Heart left ventricle (tissue), 13 donors: ENCODE measurements around the gene CAD.

Experiments
- CTCF ChIP-seq, 12 donors: fragments of 200-600 bp; sonication (generic) in 4 of 12; IDR thresholded peaks; one replicate each; pipeline versions ENCODE4 v1.5.0 to v1.8.0; 2018 to 2022; ENCODE audit warnings: antibody characterized with exemption in 12 of 12, mild to moderate bottlenecking in 5 of 12
- POLR2A ChIP-seq, 2 donors: fragments of 450-650 bp; IDR thresholded peaks; one replicate each; pipeline ENCODE4 v1.6.1; 2017; ENCODE audit warnings: antibody characterized with exemption in 2 of 2, mild to moderate bottlenecking in 2 of 2, moderate library complexity in 2 of 2
- donor health status: ischemic (EF 13 %, LVEDD 7.1; RV severe dilation, severe dysfunction).
- donor health status: DM: no; HTN: yes; CAD: no.
- donor health status: DM: no; HTN: no; CAD: no.
- donor health status: ischemic (EF 25% LVEDD 6.9; RV normal size, moderate dysfunction).
- donor health status: ischemic (EF 25% LVEDD 5.7; RV mildly dilated, moderate dysfunction).
- donor health status: ischemic (EF 35%, LVEDD 5.7; RV mildly dilated, moderate dysfunction).
- donor health status: nonischemic (EF 11% LVEDD 7.7; RV severe dilation, severe dysfunction).
- donor health status: DM: yes; HTN: yes; CAD: no.
- donor health status: PGD.
- donor health status: ischemic (EF 29% LVEDD 5.4; RV normal size, mild dysfunction).
- donor health status: nonischemic (EF 23%, LVEDD 6.1; RV moderate dilation, normal function).

DNA sequence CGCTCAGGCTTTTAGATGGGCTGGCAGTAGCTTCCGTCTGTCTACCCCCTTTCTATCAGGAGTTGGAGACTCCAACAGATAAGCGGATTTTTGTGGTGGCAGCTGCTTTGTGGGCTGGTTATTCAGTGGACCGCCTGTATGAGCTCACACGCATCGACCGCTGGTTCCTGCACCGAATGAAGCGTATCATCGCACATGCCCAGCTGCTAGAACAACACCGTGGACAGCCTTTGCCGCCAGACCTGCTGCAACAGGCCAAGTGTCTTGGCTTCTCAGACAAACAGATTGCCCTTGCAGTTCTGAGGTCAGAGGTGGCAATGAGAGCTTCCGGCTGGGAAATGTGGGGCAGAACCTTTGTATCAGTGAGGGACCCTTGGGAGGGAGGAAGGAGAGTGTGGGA, 14.8 kb downstream of the CAD start:
- no peak for TF ChIP-seq CTCF (IDR thresholded peaks at IDR 0.05)
- TF ChIP-seq POLR2A (IDR thresholded peaks at IDR 0.05): no peak
